HepG2 (cell line): ENCODE measurements around the gene IQGAP2.

ENCODE experiments used
- CTCF ChIP-seq: sonication (generic); formaldehyde crosslinking; IDR thresholded peaks from 2 replicates; pipeline ENCODE4 v1.5.0; 2020; ENCODE audit warnings: mild to moderate bottlenecking, missing genetic modification reagents, moderate library complexity
- FOXK2 ChIP-seq: fragments of 450-650 bp; IDR thresholded peaks from 2 replicates; pipeline ENCODE4 v1.6.1; 2016
- KAT2B ChIP-seq: fragments of 150-350 bp; IDR thresholded peaks from 2 replicates; pipeline ENCODE4 v1.6.1; 2014; ENCODE audit warnings: low read depth, low read length, borderline replicate concordance
- MYNN ChIP-seq: sonication (generic); formaldehyde crosslinking; IDR thresholded peaks from 2 replicates; pipeline ENCODE4 v1.4.0; 2020; ENCODE audit warnings: mild to moderate bottlenecking, low read depth, missing genetic modification reagents
- TSC22D2 ChIP-seq: sonication (generic); formaldehyde crosslinking; IDR thresholded peaks from 2 replicates; pipeline ENCODE4 v1.5.1; 2020; ENCODE audit warnings: missing genetic modification reagents, mild to moderate bottlenecking, borderline replicate concordance
- ZFP82 ChIP-seq: sonication (generic); formaldehyde crosslinking; IDR thresholded peaks from 2 replicates; pipeline ENCODE4 v1.5.1; 2020; ENCODE audit warnings: mild to moderate bottlenecking, missing genetic modification reagents, borderline replicate concordance
- ZNF235 ChIP-seq: sonication (generic); formaldehyde crosslinking; IDR thresholded peaks from 2 replicates; pipeline ENCODE4 v1.8.1; 2023; ENCODE audit warnings: mild to moderate bottlenecking, missing genetic modification reagents, borderline replicate concordance
- ZNF781 ChIP-seq: sonication (generic); formaldehyde crosslinking; IDR thresholded peaks from 2 replicates; pipeline ENCODE4 v1.5.1; 2020; ENCODE audit warnings: borderline replicate concordance, mild to moderate bottlenecking, missing genetic modification reagents; ENCODE audit errors: not compliant biosample characterization
- TF ChIP-seq, protein P1 (sequence below): IDR thresholded peaks from 2 replicates; pipeline ENCODE4 v1.6.1; 2016

- TF ChIP-seq, protein P1, sequence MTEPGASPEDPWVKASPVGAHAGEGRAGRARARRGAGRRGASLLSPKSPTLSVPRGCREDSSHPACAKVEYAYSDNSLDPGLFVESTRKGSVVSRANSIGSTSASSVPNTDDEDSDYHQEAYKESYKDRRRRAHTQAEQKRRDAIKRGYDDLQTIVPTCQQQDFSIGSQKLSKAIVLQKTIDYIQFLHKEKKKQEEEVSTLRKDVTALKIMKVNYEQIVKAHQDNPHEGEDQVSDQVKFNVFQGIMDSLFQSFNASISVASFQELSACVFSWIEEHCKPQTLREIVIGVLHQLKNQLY (CRISPR knock-in tag): no peak
- no peak for TF ChIP-seq ZNF781 (CRISPR knock-in tag)
- no peak for TF ChIP-seq FOXK2
- no peak for TF ChIP-seq MYNN (CRISPR knock-in tag)
- TF ChIP-seq ZFP82 (CRISPR knock-in tag): no peak
- no peak for TF ChIP-seq TSC22D2
- no peak for TF ChIP-seq CTCF
- no peak for TF ChIP-seq ZNF235 (CRISPR knock-in tag)
- no peak for TF ChIP-seq KAT2B
These were observed 276.1 kb downstream of the IQGAP2 start for GRCh38 chr5:76679231-76679630.
